Measurements from ENCODE around the gene TMEM204.

The TMEM204 gene

DNA sequence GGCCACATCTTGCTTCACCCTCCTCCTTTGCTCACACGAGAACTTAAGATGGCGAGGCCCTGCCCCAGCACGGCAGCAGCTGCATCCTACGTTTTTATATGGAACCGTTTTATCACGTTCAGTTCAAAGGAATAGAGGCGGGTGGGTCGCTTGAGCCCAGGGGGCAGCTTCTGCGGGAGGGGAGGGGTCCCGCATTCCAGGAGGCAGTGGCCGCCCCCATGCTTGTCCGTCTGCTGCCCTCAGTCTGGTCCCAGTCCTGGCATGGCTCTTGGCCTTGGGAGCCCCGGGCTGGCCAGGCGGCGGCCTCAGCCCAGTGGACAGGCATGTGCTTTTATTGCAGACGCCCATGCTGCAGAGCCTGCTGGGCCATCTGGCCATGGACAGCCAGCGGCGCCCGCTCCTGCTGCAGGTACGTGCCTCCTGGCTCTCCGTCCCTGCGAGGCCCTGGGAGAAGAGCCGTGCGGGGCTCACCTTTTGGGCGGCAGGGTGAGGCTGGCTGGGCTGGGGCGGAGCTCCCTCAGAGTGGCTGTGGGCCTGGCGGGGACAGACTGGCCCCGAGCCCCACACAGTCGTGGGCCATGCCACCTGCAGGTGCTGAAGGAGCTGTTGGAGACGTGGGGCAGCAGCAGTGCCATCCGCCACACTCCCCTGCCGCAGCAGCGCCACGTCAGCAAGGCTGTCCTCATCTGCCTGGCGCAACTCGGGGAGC is 33.6 kb upstream of the TMEM204 start:
- no peak for DNase-seq (ENCODE audit: low read depth in 3 of 3, low spot score in 1 of 3)

GRCh38 chr16:1500465-1501150 is 32.9 kb upstream of the TMEM204 start:
- DNase-seq (ENCODE audit: low read depth in 3 of 3, low spot score in 1 of 3), result no peak

DNA sequence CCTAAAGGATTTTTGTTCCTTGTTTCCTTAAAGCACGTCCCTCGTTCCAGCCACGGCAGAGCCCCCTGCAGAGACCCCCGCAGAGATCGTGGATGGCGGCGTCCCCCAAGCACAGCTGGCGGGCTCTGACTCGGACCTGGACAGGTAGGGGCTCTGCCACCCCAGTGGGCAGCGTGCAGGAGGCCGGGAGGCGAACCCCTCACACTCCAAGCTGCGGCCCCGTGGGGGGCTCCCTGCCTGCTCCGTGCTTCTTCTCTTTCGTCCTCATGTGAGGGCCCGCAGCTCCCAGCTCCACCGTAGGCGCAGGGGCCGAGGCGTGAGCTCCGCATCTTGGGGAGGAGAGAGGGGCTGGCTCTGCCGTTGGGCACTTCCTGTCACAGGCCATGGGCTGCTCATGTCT is 31.8 kb upstream of the TMEM204 start:
- no peak for DNase-seq (ENCODE audit: low read depth in 3 of 3, low spot score in 1 of 3)

- DNase-seq (ENCODE audit: low read depth in 3 of 3, low spot score in 1 of 3), result no peak
Observed at GRCh38 chr16:1502092-1503004, 31.1 kb upstream of the TMEM204 start.

GRCh38 chr16:1503110-1503955 is 30.1 kb upstream of the TMEM204 start:
- no peak for DNase-seq (ENCODE audit: low read depth in 3 of 3, low spot score in 1 of 3)

GRCh38 chr16:1505073-1505844 is 28.2 kb upstream of the TMEM204 start:
- no peak for DNase-seq (ENCODE audit: low read depth in 3 of 3, low spot score in 1 of 3)

DNA sequence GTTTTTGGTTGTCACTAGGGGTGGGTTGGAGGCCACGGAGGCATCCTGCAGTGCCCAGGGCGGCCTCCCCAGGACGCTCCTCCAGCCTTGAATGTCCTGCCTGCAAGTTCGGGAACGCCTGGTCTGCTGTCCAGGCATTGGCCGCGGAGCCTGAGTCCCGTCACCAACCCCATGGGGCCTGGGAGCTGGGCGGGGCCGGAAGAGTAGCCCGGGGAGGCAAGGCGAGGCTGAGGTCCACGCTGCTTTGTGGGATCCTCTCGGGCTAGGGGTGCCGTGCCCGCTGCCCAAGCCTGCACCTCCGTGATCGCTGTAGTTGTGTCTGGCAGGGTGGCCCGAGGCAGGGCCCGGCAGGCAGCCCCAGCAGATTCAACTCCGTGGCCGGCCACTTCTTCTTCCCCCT is 27.6 kb upstream of the TMEM204 start:
- no peak for DNase-seq (ENCODE audit: low read depth in 3 of 3, low spot score in 1 of 3)

DNA sequence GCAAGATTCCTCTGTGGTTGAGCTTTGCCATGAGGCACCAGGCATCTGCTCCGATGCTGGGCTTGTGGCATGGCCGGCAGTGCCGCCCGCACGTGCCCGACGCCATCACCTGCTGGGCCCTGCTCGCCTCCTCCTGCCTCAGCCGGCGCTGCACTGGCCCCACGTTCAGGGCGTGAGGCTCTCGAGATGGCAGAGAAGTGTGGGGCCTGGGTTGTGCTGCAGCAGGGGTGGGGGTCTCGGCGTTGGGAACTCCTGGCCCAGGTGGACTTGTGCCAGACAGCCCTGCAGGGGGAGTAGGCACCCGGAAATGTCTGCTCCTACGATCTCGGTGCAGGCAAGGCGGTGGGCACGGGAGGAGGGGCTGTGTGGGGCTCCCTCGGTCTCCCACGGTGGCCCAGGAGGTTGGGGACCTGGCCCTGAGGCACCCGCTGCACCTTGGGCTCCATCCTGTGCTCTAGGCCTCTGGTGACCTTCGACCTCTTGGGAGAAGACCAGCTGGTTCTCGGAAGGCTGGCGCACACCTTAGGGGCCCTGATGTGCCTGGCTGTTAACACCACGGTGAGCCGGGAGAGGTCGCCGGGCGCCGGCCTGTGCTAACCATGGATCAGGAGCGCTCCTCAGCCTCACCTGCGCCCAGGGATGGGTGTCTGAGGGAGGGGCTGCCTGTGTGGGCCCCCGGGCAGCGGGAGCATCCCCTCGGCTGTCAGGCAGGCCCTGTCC is 26.8 kb upstream of the TMEM204 start:
- DNase-seq (ENCODE audit: low read depth in 3 of 3, low spot score in 1 of 3), result no peak

- DNase-seq (ENCODE audit: low read depth in 3 of 3, low spot score in 1 of 3), result no peak
Observed at GRCh38 chr16:1508494-1509187, 24.8 kb upstream of the TMEM204 start.

- no peak for DNase-seq (ENCODE audit: low read depth in 3 of 3, low spot score in 1 of 3)
Observed at GRCh38 chr16:1509307-1510221, 23.9 kb upstream of the TMEM204 start.

- DNase-seq (ENCODE audit: low read depth in 3 of 3, low spot score in 1 of 3), result no peak
Observed at GRCh38 chr16:1510272-1510671, 23.2 kb upstream of the TMEM204 start.

DNA sequence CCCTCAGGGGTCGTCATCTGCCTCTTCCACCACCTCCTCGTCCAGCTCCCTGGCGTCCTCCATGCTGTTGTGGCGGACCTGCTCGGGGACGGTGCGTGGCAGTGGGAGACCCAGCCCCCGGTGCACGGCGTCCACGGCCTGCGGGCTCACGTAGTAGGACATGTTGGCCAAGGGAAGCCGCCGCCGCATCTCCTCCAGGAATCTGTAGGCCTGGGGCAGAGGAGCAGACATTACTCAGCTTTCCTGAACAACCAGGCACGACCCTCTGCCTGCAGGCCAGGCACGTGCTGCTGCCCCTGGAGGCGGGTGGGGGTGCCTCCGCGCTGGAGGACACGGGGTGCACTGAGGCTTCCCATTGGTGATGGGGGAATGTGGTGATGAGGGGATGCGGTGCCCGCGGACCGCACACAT is 22.5 kb upstream of the TMEM204 start:
- DNase-seq (ENCODE audit: low read depth in 3 of 3, low spot score in 1 of 3), result no peak

DNA sequence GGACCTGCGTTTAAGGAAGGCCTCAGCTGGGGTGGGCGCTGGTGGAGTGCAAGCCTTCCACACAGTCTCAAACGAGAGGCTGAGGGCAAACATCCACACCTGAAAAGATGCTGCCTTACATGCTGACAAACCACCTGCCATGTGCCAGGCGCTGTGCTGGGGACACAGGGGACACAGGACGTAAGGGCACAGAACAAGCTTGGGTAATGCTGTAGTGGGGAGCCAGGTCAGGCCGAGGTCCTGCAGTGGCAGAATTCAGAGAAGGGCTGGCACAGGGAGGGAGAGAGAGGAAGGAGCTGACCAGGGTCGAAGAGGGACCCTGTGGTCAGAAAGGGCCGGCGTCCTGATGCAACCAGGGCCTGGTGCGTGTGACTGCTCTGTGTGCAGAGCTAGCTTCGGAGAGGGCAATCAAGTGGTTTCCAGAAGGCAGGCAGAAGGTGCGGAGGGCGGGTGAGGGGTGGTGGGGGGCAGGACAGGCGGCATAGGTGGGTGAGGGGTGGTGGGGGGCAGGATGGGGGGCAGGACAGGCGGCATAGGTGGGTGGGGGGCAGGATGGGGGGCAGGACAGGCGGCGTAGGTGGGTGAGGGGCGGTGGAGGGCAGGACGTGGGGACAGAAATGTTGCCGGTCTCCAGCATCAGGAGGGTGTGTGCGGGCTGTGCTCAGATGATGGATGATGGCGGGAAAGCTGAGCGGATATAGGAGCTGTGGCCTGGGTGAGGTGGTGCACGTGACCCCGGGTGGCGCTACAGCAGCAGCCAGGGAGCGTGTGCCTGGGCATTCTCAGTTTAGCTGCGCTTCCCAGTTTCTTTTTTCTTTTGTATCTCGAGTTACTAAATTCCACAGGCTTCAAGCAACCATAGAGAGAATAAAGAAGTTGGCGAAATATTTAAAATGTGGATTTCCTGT is 21.6 kb upstream of the TMEM204 start:
- no peak for DNase-seq (ENCODE audit: low read depth in 3 of 3, low spot score in 1 of 3)

GRCh38 chr16:1512774-1513173 is 20.7 kb upstream of the TMEM204 start:
- DNase-seq (ENCODE audit: low read depth in 3 of 3, low spot score in 1 of 3), result no peak

- DNase-seq (ENCODE audit: low read depth in 3 of 3, low spot score in 1 of 3), result no peak
Observed at GRCh38 chr16:1514507-1514906, 19.0 kb upstream of the TMEM204 start.

GRCh38 chr16:1518626-1519135 is 14.8 kb upstream of the TMEM204 start:
- no peak for DNase-seq (ENCODE audit: low read depth in 3 of 3, low spot score in 1 of 3)

DNA sequence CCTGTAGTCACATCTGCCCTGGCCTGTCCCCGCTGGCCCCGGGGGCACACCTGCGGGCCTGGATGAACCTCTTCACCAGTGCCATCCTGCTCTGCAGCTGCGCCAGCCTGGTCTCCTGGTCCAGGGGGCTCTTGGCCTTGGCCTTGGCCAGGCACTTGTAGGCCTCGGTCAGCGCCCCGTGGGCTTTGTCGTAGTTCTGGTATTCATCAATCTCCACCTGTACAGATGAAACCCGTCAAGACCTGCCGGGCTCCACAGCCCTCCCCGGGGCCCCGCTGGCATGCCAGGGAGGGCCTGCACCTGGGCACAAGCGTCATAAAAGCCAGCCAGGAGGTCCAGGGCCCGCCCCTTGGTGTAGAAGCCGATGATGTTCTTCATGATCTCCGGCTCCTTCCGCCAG is 13.6 kb upstream of the TMEM204 start:
- DNase-seq (ENCODE audit: low read depth in 3 of 3, low spot score in 1 of 3), result no peak

Measured in stimulated activated CD4-positive, alpha-beta T cell treated with anti-CD3 and anti-CD28 coated beads, TNF-alpha, amount 100 ng/mL, for 1 hour (primary cell).